RPMI7951 (cell line): Measurements from ENCODE around the gene COA8. TPM values are rescaled to one million over a fixed set of nuclear protein-coding genes. Genes with fewer than 3 reads are reported as not detected.
A peak's percentile ranks its signal among the peaks of the same experiment; 100 is the strongest.
"Not testable (repeated sequence)": the region's sequence is repeated elsewhere in the genome, so short reads cannot be mapped to it uniquely, and the experiment has no call there.

Experiments
- DNase-seq: peaks from one replicate; pipeline ENCODE4 v3.0.0-alpha.2; 2012; ENCODE audit warnings: low read depth
- total RNA-seq: library from RNA; depleted of rRNA; stranded (reverse); fragments of >200 nt; shearing (Covaris generic); gene quantifications from 2 replicates; pipeline ENCODE4 v1.2.3, GENCODE V29; 2014

COA8 gene
- total RNA-seq, 1 experiment from 2014 or later = 28.4 TPM

DNA sequence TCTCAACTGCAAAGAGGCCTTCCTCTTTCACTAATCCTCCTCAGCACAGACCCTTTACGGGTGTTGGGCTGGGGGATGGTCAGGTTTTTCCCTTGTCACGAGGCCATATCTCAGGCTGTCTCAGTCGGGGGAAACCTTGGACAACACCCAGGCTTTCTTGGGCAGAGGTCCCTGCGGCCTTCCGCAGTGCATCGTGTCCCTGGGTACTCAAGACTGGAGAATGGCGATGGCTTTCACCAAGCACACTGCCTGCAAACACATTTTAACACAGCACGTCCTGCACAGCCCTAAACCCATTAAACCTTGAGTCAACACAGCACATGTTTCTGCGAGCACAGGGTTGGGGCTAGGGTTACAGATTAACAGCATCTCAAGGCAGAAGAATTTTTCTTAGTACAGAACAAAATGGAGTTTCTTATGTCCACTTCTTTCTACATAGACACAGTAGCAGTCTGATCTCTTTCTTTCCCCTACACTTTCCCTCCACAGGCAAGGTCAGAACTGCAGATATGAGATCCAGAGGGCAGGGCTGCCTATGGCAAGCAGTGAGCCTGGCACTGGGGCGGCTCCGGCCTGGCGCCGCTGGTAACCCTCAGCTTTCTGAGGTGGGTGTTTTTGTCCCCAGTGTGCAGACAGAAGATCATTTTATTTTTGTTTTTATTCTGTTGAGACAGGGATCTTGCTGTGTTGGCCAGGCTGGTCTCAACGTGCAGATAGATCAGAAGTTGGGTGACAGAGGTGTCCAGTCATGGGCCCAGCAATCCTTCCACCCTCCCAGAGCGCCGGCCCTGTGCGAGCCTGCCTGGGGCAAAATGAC, 37.1 kb upstream of the COA8 start:
- DNase-seq = not testable (repeated sequence)

DNA sequence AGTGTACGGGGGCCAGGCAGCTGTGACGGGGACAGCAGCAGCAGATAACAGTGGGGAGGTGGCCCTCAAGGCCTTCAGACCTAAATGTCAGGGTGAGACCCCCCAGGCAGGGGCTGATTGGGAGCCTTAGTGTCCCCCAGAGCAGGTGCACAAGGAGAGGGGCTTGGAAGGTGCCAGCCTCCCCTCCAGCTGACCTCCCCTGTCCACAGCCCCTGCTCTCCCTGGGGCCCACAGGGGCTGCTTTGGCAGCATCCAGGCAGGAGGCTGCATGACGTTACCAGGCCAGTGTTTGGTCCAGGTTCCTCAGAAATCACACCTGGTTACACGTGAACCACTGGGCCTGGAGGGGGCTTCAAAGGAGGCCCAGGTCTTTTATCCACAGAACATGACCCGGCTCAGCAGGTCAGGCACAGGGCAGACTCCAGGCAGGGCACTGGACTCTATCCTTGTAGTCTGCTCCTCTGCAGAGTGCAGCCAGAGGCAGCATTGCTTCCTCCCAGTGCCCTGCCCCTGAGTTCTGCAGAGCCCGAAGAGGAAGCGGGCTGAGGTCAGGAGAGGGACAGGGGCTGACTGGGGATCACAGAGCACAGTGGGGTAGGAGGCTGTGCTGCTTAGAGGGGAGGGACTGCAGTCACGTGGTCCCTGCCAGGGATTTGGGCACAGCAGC, 36.4 kb upstream of the COA8 start:
- no peak for DNase-seq

GRCh38 chr14:103526914-103527248, 35.9 kb upstream of the COA8 start:
- no peak for DNase-seq

DNA sequence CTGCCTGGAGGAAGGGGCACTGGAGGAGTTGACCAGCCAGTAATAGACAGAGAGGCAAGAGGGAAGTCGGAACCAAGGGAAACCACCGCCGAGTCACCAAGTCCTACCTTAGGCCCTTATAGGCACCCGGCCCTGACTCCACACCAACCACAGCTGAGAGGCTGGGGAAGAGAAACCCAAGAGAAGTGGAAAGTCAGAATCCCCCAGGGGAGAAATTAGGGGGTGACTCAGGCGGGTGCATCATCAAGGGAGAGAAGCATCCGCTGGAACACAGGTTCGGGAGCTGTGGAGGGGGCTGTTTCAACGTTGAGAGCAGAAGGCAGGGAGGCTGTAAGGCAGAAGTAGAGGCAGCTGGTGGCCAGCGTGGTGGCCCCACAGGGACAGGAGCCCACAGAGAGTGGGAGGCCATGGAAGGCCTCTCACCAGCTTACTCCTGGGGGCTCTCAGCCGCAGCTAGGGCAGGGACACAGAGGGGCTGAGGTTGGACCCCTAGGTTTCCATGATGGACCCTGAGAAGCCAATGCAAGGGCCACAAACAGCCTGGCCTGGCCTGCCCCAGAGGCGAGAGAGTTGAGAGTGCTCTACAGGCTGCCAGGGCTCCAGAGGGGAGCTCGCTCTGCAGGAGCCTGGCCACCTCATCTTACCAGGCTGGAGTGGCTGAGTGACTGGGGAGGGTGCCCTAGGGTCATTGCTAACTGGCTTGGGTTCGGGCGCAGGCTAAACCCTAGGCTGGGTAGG, 35.2 kb upstream of the COA8 start:
- DNase-seq = peak; percentile 80

DNA sequence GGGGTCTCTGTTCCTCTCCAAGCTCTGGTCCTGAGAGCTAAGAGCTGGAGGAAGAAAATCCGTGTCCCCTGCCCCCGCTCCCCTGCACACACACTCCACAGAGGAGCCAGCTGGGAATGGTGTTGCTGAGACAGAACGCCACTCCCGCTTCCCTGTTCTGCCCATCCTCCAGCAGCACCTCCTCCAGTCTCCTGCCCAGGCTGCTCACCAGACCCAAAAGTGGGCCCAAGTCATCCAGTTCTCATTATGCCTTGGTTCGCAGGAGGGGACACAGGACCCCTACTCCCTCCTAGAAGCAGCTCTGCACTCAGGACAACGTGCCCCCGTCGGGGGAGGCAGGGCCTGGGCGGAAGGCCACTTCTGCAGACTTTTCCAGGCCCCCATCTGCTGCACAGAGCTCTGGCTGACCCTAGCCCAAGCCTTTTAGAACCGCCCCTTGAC, 34.6 kb upstream of the COA8 start:
- DNase-seq = no peak

GRCh38 chr14:103528587-103529382, 34.0 kb upstream of the COA8 start, which contains the start of gene TRMT61A:
TSS of gene TRMT61A (plus strand) at chr14:103529196. CDS start at chr14:103529979, 783 bp downstream.
- DNase-seq = peak; percentile 90

- no peak for DNase-seq
These were observed 33.1 kb upstream of the COA8 start for GRCh38 chr14:103529383-103530365.

DNA sequence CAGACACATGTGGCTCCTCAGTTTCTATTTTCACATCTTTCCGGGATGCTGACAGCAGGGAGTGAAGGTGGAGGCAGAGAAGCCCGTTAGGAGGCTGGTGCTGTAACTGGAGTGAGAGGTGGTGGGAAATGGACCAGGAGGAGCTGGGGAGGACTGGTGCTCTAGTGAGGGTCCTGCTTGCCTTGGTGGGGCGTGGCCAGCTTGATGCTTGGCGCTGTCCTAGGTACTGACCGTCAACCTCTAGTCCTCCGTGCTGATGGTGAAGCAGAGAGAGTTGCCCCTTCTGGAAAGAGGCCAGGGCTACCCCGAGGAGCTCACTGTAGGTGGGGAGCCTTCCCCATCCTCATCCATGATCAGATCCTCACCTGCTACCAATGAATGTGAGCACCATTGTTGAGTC, 32.4 kb upstream of the COA8 start:
- no peak for DNase-seq

DNA sequence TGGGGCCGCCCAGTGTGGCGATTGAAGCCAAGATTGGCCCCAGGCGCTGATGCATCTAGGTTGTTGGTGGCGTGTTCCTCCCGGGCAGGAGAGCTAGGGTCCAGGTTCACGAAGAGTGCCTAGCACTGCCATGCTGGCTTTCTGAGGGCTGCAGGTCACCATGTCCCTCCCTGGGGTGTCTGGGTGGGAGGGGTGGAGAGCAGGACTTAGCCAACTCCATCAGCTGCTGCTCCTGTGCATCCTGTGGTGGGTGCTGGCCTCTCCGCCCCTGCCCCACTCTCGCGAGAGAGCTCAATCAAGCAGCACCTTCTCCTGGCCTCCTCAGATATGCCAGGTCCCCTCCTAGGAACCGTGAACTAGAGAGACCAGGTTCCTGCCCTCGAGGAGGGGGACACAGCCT, 31.9 kb upstream of the COA8 start:
- DNase-seq = no peak

DNA sequence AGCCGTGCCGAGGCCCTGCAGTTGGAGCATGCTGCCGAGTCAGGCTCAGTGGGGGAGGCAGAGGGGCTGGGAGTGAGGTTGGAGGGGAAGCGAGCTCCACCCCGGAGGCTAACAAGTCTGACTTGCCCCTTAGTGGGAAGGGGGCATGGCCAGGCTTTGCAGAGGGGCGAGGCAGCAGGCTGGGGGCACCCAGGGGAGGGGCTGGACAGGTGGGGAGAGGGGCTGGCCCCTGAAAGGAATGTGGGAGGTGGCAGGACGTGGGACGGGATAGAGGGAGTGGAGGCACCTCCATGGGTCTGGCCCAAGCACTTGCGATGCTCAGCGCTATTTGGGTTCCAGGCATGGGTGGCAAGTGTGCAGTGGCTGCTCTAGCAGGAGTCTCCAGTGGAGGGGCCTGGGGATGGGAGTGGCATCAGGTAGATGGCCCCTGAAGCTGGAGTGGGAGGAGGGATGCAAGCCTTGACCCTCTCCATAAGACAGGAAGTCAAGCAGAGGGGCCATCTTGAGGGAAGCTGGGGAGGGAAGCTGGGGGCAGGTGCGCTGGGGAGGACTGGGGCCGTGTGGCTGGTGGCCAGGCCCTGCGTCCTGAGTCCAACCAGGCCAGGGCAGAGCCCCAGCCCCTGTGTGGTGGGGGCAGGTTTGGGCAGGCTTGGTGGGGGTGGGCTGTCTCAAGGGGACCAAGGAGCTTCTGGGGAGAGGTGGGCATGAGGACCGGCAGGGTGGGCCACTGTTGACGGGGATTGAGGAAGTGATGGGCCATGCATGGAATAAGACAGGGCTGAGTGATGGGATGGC, 31.1 kb upstream of the COA8 start:
- DNase-seq = no peak

DNA sequence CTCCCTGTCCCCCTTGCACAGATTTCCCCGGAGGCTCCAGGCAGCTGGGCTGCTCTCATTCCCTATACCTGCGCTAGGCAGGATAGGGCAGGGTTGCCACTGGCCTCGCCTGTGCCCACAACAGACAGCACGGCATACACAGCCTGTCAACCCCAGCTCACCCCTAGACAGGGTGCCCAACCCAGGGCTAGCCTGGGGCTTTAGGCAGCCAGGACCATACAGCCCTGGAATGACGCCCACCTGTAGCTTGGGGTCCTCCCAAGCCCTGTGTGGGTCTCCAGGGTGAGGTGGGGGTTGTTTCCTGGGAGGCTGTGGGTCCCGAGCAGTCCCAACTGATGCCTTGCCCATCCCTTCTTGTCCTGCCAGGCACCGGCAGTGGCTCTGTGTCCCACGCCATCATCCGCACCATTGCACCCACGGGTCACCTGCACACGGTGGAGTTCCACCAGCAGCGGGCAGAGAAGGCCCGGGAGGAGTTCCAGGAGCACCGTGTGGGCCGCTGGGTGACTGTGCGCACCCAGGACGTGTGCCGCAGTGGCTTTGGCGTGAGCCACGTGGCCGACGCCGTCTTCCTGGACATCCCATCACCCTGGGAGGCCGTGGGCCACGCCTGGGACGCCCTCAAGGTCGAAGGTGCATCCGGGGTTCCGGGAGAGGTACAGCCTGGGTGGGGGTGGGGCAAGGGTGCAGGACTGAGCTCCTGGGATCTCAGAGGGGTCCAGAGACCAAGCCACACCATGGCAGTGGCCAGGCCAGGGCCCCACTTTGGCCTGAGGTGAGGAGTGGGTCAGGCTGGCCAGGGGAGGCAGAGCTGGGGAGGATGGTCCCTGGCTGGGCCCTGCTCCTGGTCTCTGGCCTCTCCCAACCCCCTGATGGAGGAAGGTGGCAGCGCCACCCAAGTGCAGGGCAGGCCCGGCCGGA, 30.3 kb upstream of the COA8 start:
- no peak for DNase-seq

GRCh38 chr14:103533137-103533998, 29.4 kb upstream of the COA8 start:
- DNase-seq = no peak

- DNase-seq = no peak
These were observed 28.7 kb upstream of the COA8 start for GRCh38 chr14:103533999-103534575.

DNA sequence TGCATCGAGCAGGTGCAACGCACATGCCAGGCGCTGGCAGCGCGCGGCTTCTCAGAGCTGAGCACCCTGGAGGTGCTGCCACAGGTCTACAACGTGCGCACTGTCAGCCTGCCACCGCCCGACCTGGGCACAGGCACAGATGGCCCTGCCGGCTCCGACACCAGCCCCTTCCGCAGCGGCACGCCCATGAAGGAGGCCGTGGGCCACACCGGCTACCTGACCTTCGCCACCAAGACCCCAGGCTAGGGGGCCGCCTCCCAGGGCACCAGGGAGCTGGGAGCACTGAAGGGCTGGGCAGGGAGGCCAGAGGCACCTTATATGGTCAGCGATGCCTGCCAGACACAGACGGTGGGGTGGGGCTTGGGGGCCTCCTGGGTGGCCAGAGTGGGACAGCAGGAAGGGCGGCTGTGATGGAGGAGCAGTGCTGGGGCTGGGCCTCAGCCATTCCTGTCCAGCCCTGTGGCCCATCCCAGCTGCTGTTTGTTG, 28.1 kb upstream of the COA8 start:
- no peak for DNase-seq

DNA sequence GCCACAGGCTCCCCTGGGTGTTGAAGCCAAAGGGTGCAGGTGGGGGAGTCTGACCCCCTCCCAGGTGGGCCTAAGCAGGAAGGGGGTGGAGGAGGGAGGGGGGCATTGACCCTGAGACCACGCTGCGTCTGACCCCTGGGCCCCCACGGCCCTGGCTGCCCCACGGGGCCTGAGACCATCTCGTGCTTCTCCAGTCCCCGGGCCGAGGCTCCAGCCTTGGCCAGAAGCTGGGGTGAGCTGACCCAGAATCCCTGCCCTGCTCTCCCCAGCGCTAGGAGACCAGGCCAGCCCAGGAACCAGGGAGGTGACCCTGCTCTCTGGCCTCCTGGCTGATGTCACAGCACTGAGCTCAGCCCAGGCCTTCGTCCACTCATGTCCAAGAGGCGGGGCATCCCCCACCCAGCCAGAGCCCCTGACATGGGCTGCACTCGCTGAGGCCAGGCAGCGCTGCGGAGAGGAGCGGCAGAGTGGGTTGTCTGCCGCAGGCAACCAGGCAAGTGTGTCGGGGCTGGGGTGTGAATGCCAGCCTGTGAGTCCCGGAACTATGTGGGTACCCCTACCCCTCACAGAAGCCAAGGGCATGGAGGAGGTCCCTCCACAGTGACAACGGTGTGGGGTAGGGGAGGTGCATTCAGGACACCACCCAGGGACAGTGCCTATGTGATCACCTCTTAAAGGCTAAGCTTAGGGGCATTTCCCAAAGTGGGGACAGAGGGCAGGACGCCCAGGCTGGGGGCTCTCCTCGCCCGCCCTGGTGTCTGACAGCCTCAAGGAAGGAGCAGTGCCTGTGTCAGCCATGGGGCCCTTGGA, 27.5 kb upstream of the COA8 start:
- no peak for DNase-seq

- no peak for DNase-seq
These were observed 26.7 kb upstream of the COA8 start for GRCh38 chr14:103535891-103536565.
